Head of caudate nucleus (tissue), 42 donors: ENCODE results near the gene TMCO1.
"Not testable (repeated sequence)": the region's sequence is repeated elsewhere in the genome, so short reads cannot be mapped to it uniquely, and the experiment has no call there.

Experiments
- DNase-seq, 42 donors: peaks; one replicate each; pipeline versions ENCODE4 v3.0.0 to v3.0.0-alpha.2; 2020 to 2021; ENCODE audit warnings: mixed read lengths in 7 of 42
- intact Hi-C: fragments of 100-400 bp; cut with DNase I; formaldehyde crosslinking; loops from one replicate; pipeline ENCODE4 v1.15.0; 2022

TMCO1 gene

GRCh38 chr1:165697881-165698760, 70.5 kb downstream of the TMCO1 start, which contains the start of gene ALDH9A1:
ALDH9A1 (minus strand) TSS chr1:165698562; CDS start chr1:165698558, 4 bp downstream.
- intact Hi-C loops, result loop anchor here (5.0 kb wide), 2 partner anchors 66 to 69 kb away; partner anchors contain the start of genes MGST3 and TMCO1
- DNase-seq, result peak; percentile 76 to 96 (median 90)

DNA sequence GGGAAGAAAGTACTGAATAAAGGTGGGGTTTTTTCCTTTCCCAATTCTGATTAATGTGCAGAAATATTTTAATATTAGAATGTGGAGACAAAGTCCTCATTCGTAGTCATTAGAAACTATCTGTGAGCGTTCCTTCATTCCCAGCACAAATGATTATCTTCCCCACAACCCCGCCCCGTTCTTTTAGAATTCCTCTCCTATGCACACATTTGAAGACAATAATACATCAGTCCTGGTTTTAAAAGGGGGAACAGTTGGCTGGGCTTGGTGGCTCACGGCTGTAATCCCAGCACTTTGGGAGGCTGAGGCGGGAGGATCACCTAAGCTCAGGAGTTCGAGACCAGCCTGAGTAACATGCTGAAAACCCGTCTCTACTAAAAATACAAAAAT, 71.2 kb downstream of the TMCO1 start:
- intact Hi-C loops, result loop anchor here (5.0 kb wide), 2 partner anchors 65 to 70 kb away; partner anchors contain the start of genes MGST3 and TMCO1
- no peak for DNase-seq

DNA sequence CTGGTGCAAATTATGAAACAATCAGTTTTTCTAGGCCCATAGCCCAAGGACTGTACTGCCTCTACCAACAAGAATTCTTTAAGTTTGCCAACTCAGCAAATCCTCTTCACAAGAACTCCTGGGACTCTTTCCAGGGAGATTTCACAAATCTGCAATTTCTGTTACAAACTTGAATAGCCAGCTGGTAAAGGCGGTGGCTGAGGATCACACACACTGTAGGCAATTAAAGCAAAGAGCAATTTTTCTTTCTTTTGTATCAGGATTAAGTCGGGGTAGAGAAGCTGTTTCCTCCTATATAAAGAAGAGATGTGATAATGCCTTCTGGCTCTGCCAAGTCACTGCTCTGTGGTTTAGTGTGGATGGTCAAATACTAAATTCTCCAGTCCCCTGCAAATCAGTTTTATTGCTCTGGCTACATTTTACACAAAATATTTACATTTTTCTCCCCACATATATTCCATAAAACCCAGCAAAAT, 72.0 kb downstream of the TMCO1 start:
- intact Hi-C loops, result loop anchor here (5.0 kb wide), 2 partner anchors 64 to 71 kb away; partner anchors contain the start of genes MGST3 and TMCO1

GRCh38 chr1:165695031-165695430, 73.6 kb downstream of the TMCO1 start:
- intact Hi-C loops, result loop anchor here (5.0 kb wide), 2 partner anchors 63 to 72 kb away; partner anchors contain the start of genes MGST3 and TMCO1
- no peak for DNase-seq

More for the DNA sequence above, 72.0 kb downstream of the TMCO1 start:
- DNase-seq, result peak in 7 of 42 donors; percentile 2 to 45 (median 13)

DNA sequence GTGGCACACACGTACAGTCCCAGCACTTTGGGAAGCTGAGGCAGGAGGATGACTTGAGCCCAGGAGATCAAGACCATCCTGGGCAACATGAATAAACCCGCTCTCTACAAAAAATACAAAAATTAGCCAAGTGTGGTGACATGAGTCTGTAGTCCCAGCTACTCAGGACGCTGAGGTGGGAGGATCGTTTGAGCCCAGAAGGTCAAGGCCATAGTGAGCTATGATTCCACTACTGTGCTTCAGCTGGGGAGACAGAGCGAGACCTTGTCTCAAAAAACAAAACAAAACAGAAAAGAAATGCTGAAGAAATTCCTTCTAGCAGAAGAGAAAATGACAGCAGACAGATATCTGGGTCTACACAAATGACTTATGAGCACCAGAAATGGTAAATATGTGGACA, 80.6 kb downstream of the TMCO1 start:
- no peak for DNase-seq
- intact Hi-C loops, result no loop called here

DNA sequence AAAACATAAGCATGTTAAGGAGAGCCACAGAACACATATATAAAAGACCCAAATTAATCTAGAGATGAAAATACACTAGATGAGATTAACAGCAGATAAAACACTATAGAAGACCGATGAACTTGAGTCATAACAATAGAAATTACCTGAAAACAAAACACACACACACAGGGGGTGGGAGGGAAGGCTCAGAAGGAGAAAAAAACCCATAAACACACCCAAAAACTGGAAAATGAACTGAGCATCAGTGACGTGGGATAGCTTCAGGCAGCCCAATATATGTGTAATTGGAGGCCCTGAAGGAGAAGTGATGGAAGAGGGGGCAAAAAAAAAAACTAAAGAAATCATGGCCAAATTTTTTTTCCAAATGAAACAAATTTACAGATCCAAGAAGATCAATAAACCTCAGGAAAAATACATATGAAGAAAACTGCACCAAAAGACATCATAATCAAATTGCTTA, 81.7 kb downstream of the TMCO1 start:
- intact Hi-C loops, result no loop called here
- DNase-seq, result no peak

DNA sequence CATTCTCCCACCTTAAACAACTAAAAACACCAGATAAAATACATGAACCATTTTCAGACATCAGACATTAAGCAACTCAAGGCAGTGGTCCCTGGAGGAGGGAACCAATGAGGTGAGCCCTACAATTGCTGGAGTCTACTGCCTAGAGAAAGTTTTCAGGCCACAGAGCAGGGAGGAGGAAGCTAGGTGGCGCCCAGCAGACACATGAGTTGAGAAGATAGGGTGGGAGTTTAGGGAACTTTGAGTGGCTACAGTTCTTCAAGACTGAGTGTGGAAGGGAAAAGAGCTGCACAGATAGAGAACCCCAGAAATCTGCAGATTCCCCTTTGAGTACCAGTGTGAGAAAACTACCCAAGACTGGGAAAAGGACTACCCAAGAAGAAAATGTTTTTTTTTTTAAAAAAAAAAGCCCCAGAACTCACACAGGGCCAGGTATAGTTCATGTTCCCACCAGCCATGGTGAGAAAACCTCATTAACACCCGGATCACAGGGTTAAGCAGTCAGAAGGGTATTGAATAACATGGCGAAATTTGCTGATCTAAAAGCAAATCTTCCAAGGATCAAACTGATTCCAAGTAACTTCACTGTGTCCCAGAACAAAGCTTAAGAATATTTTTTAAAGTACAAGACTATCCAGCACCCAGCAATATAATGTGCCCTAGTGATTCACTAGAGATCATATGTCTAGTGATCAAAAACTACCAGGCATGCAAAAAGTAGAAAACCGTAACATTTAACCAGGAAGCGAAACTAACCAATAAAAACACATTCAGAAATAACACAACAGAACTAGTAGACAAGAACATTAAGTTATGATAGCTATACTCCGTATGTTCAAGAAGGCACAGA, 82.3 kb downstream of the TMCO1 start:
- intact Hi-C loops, result no loop called here
- no peak for DNase-seq

GRCh38 chr1:165683848-165684485, 84.7 kb downstream of the TMCO1 start:
- intact Hi-C loops, result no loop called here
- DNase-seq, result no peak

DNA sequence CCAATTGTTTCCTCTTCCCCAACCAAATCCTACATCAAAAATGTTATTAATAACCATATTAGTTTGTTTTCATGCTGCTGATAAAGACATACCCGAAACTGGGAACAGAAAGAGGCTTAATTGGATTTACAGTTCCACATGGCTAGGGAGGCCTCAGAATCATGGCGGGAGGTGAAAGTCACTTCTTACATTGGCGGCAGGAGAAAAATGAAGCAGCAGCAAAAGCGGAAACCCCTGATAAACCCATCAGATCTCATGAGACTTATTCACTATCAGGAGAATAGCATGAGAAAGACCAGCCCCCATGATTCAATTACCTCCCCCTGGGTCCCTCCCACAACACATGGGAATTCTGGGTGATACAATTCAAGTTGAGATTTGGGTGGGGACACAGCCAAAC, 87.9 kb downstream of the TMCO1 start:
- DNase-seq, intact Hi-C loops: not testable (repeated sequence)

- DNase-seq, result no peak
- intact Hi-C loops, result no loop called here
Measured at GRCh38 chr1:165680303-165680702, 88.4 kb downstream of the TMCO1 start.

GRCh38 chr1:165679282-165680036, 89.2 kb downstream of the TMCO1 start:
- intact Hi-C loops, result no loop called here
- DNase-seq, result no peak

DNA sequence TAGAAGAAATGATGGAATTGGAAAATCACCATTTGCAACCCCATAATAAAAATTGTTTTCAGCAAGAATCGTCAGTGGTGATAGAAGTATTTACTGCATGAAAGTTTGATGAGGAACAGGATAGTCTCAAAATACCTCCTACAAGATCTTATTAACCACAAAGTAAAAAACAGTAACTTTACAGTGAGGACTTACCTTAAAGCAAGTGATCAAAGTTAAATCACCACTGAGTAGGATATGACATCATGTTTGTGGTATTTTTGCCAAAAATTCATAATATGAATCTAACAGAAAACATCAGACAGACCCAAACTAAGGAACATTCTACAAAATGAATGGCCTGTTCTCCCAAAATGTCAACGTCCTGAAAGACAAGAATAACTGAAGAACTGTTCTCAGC, 90.2 kb downstream of the TMCO1 start:
- intact Hi-C loops, result no loop called here
- no peak for DNase-seq
